ENCODE results near the gene RPSA.
A peak's percentile ranks its signal among the peaks of the same experiment; 100 is the strongest.

The RPSA gene

GRCh38 chr3:39433642-39434041, 27.1 kb downstream of the RPSA start:
- H3K27ac ChIP-seq (ENCODE audit: low read depth in 2 of 2, low read length in 2 of 2), result no peak overlapping the region
- H3K9me3 ChIP-seq (ENCODE audit: control insufficient read depth in 2 of 2, low read length in 2 of 2), result no peaks in the 10 kb centered on the region
- H3K36me3 ChIP-seq (ENCODE audit: control insufficient read depth in 2 of 2, insufficient read depth in 2 of 2, low read length in 2 of 2), result no peaks in the 10 kb centered on the region
- H3K27me3 ChIP-seq (ENCODE audit: control insufficient read depth in 2 of 2, insufficient read depth in 2 of 2, low read length in 2 of 2), result no peaks in the 10 kb centered on the region
- no peak overlapping the region for H3K9ac ChIP-seq (ENCODE audit: low read depth in 1 of 2, low read length in 2 of 2)
- H3K4me3 ChIP-seq (ENCODE audit: low read length in 2 of 2), result peak overlapping the region in 1 of 2 donors; percentile 15
- peaks cover 3 to 4% of the 10 kb centered on the region in 2 donors for H3K4me1 ChIP-seq (ENCODE audit: control insufficient read depth in 2 of 2, insufficient read depth in 2 of 2, low read length in 2 of 2)

DNA sequence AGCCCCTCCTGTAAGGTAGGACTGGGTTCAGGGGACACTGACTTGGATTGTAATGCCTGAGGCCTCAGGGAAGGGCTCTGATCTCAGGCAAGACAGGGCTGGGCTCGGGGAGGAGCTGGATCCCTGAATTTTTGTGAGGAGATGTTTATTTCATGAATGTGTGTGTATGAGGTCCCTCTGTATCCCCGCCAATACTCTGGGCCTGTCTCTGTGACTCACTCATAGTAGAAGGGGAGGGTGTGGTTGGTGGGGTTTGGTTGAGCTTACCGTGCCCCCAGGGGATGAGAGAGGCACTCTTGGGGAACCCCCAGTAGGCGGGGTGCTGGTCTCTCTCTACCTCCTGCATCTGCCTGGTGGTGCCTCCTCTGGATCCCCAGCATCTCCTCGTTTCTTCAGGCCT, 28.1 kb downstream of the RPSA start:
- H3K27me3 ChIP-seq (ENCODE audit: control insufficient read depth in 2 of 2, insufficient read depth in 2 of 2, low read length in 2 of 2), result no peaks in the 10 kb centered on the region
- no peak overlapping the region for H3K4me3 ChIP-seq (ENCODE audit: low read length in 2 of 2)
- no peak overlapping the region for H3K9ac ChIP-seq (ENCODE audit: low read depth in 1 of 2, low read length in 2 of 2)
- H3K27ac ChIP-seq (ENCODE audit: low read depth in 2 of 2, low read length in 2 of 2), result no peak overlapping the region
- no peaks in the 10 kb centered on the region for H3K36me3 ChIP-seq (ENCODE audit: control insufficient read depth in 2 of 2, insufficient read depth in 2 of 2, low read length in 2 of 2)
- no peaks in the 10 kb centered on the region for H3K9me3 ChIP-seq (ENCODE audit: control insufficient read depth in 2 of 2, low read length in 2 of 2)
- peaks cover 3 to 4% of the 10 kb centered on the region in 2 donors for H3K4me1 ChIP-seq (ENCODE audit: control insufficient read depth in 2 of 2, insufficient read depth in 2 of 2, low read length in 2 of 2)

- H3K4me3 ChIP-seq (ENCODE audit: low read length in 2 of 2), result no peak overlapping the region
- H3K9me3 ChIP-seq (ENCODE audit: control insufficient read depth in 2 of 2, low read length in 2 of 2), result no peaks in the 10 kb centered on the region
- H3K27me3 ChIP-seq (ENCODE audit: control insufficient read depth in 2 of 2, insufficient read depth in 2 of 2, low read length in 2 of 2), result no peaks in the 10 kb centered on the region
- no peak overlapping the region for H3K9ac ChIP-seq (ENCODE audit: low read depth in 1 of 2, low read length in 2 of 2)
- peaks cover 3 to 4% of the 10 kb centered on the region in 2 donors for H3K4me1 ChIP-seq (ENCODE audit: control insufficient read depth in 2 of 2, insufficient read depth in 2 of 2, low read length in 2 of 2)
- H3K36me3 ChIP-seq (ENCODE audit: control insufficient read depth in 2 of 2, insufficient read depth in 2 of 2, low read length in 2 of 2), result no peaks in the 10 kb centered on the region
- H3K27ac ChIP-seq (ENCODE audit: low read depth in 2 of 2, low read length in 2 of 2), result no peak overlapping the region
Observed at GRCh38 chr3:39435006-39435748, 28.7 kb downstream of the RPSA start.

- no peaks in the 10 kb centered on the region for H3K9me3 ChIP-seq (ENCODE audit: control insufficient read depth in 2 of 2, low read length in 2 of 2)
- H3K4me1 ChIP-seq (ENCODE audit: control insufficient read depth in 2 of 2, insufficient read depth in 2 of 2, low read length in 2 of 2), result no peaks in the 10 kb centered on the region
- no peak overlapping the region for H3K27ac ChIP-seq (ENCODE audit: low read depth in 2 of 2, low read length in 2 of 2)
- H3K27me3 ChIP-seq (ENCODE audit: control insufficient read depth in 2 of 2, insufficient read depth in 2 of 2, low read length in 2 of 2), result no peaks in the 10 kb centered on the region
- no peak overlapping the region for H3K4me3 ChIP-seq (ENCODE audit: low read length in 2 of 2)
- H3K36me3 ChIP-seq (ENCODE audit: control insufficient read depth in 2 of 2, insufficient read depth in 2 of 2, low read length in 2 of 2), result no peaks in the 10 kb centered on the region
- no peak overlapping the region for H3K9ac ChIP-seq (ENCODE audit: low read depth in 1 of 2, low read length in 2 of 2)
Observed at GRCh38 chr3:39438880-39439279, 32.4 kb downstream of the RPSA start.

- Histone ChIP-seq H3K9me3 (ENCODE audit: control insufficient read depth in 2 of 2, low read length in 2 of 2) (no peaks in the 10 kb centered on the region), H3K27ac (ENCODE audit: low read depth in 2 of 2, low read length in 2 of 2) (no peak overlapping the region), H3K4me3 (ENCODE audit: low read length in 2 of 2) (no peak overlapping the region), H3K27me3 (ENCODE audit: control insufficient read depth in 2 of 2, insufficient read depth in 2 of 2, low read length in 2 of 2) (no peaks in the 10 kb centered on the region), H3K4me1 (ENCODE audit: control insufficient read depth in 2 of 2, insufficient read depth in 2 of 2, low read length in 2 of 2) (no peaks in the 10 kb centered on the region), H3K36me3 (ENCODE audit: control insufficient read depth in 2 of 2, insufficient read depth in 2 of 2, low read length in 2 of 2) (no peaks in the 10 kb centered on the region), H3K9ac (ENCODE audit: low read depth in 1 of 2, low read length in 2 of 2) (no peak overlapping the region)
Observed at GRCh38 chr3:39440316-39440715, 33.8 kb downstream of the RPSA start.

DNA sequence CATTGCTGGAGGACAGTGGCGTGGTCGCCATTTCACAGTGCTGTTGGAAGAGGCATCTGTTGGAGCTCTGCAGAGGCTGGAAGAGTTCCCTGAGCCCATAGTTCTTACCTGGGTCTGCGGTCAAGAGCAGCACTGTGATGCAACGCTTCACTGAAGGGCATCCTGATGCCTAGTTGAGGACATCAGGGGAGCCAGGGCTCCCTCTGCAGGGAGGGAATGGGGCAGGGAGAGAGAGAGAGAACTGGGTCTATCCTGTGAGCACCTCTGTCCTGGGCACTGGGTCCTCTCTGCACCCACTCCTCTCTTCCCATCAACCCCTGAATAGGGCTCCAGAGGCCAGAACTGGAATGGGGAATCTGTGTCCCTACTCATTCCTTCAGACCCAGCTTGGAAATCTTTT, 37.0 kb downstream of the RPSA start:
- no peaks in the 10 kb centered on the region for H3K36me3 ChIP-seq (ENCODE audit: control insufficient read depth in 2 of 2, insufficient read depth in 2 of 2, low read length in 2 of 2)
- H3K27me3 ChIP-seq (ENCODE audit: control insufficient read depth in 2 of 2, insufficient read depth in 2 of 2, low read length in 2 of 2), result no peaks in the 10 kb centered on the region
- H3K9me3 ChIP-seq (ENCODE audit: control insufficient read depth in 2 of 2, low read length in 2 of 2), result no peaks in the 10 kb centered on the region
- H3K4me1 ChIP-seq (ENCODE audit: control insufficient read depth in 2 of 2, insufficient read depth in 2 of 2, low read length in 2 of 2), result peaks cover 0 to 6% of the 10 kb centered on the region in 2 donors
- no peak overlapping the region for H3K4me3 ChIP-seq (ENCODE audit: low read length in 2 of 2)
- no peak overlapping the region for H3K9ac ChIP-seq (ENCODE audit: low read depth in 1 of 2, low read length in 2 of 2)
- no peak overlapping the region for H3K27ac ChIP-seq (ENCODE audit: low read depth in 2 of 2, low read length in 2 of 2)

- H3K4me3 ChIP-seq (ENCODE audit: low read length in 2 of 2), result no peak overlapping the region
- no peaks in the 10 kb centered on the region for H3K36me3 ChIP-seq (ENCODE audit: control insufficient read depth in 2 of 2, insufficient read depth in 2 of 2, low read length in 2 of 2)
- no peak overlapping the region for H3K27ac ChIP-seq (ENCODE audit: low read depth in 2 of 2, low read length in 2 of 2)
- H3K9me3 ChIP-seq (ENCODE audit: control insufficient read depth in 2 of 2, low read length in 2 of 2), result no peaks in the 10 kb centered on the region
- H3K9ac ChIP-seq (ENCODE audit: low read depth in 1 of 2, low read length in 2 of 2), result no peak overlapping the region
- peaks cover 0 to 7% of the 10 kb centered on the region in 2 donors for H3K4me1 ChIP-seq (ENCODE audit: control insufficient read depth in 2 of 2, insufficient read depth in 2 of 2, low read length in 2 of 2)
- no peaks in the 10 kb centered on the region for H3K27me3 ChIP-seq (ENCODE audit: control insufficient read depth in 2 of 2, insufficient read depth in 2 of 2, low read length in 2 of 2)
Observed at GRCh38 chr3:39445927-39446326, 39.4 kb downstream of the RPSA start.

GRCh38 chr3:39446444-39446843, 39.9 kb downstream of the RPSA start:
- Histone ChIP-seq H3K27me3 (ENCODE audit: control insufficient read depth in 2 of 2, insufficient read depth in 2 of 2, low read length in 2 of 2) (no peaks in the 10 kb centered on the region), H3K27ac (ENCODE audit: low read depth in 2 of 2, low read length in 2 of 2) (no peak overlapping the region), H3K4me3 (ENCODE audit: low read length in 2 of 2) (no peak overlapping the region), H3K9ac (ENCODE audit: low read depth in 1 of 2, low read length in 2 of 2) (no peak overlapping the region), H3K4me1 (ENCODE audit: control insufficient read depth in 2 of 2, insufficient read depth in 2 of 2, low read length in 2 of 2) (peaks cover 0 to 7% of the 10 kb centered on the region in 2 donors), H3K36me3 (ENCODE audit: control insufficient read depth in 2 of 2, insufficient read depth in 2 of 2, low read length in 2 of 2) (no peaks in the 10 kb centered on the region), H3K9me3 (ENCODE audit: control insufficient read depth in 2 of 2, low read length in 2 of 2) (no peaks in the 10 kb centered on the region)

- Histone ChIP-seq H3K9ac (ENCODE audit: low read depth in 1 of 2, low read length in 2 of 2) (no peak overlapping the region), H3K27ac (ENCODE audit: low read depth in 2 of 2, low read length in 2 of 2) (peak overlapping the region; percentile 71 to 85), H3K36me3 (ENCODE audit: control insufficient read depth in 2 of 2, insufficient read depth in 2 of 2, low read length in 2 of 2) (no peaks in the 10 kb centered on the region), H3K27me3 (ENCODE audit: control insufficient read depth in 2 of 2, insufficient read depth in 2 of 2, low read length in 2 of 2) (no peaks in the 10 kb centered on the region), H3K9me3 (ENCODE audit: control insufficient read depth in 2 of 2, low read length in 2 of 2) (no peaks in the 10 kb centered on the region), H3K4me3 (ENCODE audit: low read length in 2 of 2) (peak overlapping the region in 1 of 2 donors; percentile 49), H3K4me1 (ENCODE audit: control insufficient read depth in 2 of 2, insufficient read depth in 2 of 2, low read length in 2 of 2) (peaks cover 3 to 7% of the 10 kb centered on the region in 2 donors)
Observed at GRCh38 chr3:39447637-39448483, 41.3 kb downstream of the RPSA start.

- Histone ChIP-seq H3K9me3 (ENCODE audit: control insufficient read depth in 2 of 2, low read length in 2 of 2) (no peaks in the 10 kb centered on the region), H3K36me3 (ENCODE audit: control insufficient read depth in 2 of 2, insufficient read depth in 2 of 2, low read length in 2 of 2) (no peaks in the 10 kb centered on the region), H3K27ac (ENCODE audit: low read depth in 2 of 2, low read length in 2 of 2) (peak overlapping the region; percentile 71 to 85), H3K4me1 (ENCODE audit: control insufficient read depth in 2 of 2, insufficient read depth in 2 of 2, low read length in 2 of 2) (peaks cover 3 to 14% of the 10 kb centered on the region in 2 donors), H3K4me3 (ENCODE audit: low read length in 2 of 2) (peak overlapping the region in 1 of 2 donors; percentile 38), H3K27me3 (ENCODE audit: control insufficient read depth in 2 of 2, insufficient read depth in 2 of 2, low read length in 2 of 2) (no peaks in the 10 kb centered on the region), H3K9ac (ENCODE audit: low read depth in 1 of 2, low read length in 2 of 2) (no peak overlapping the region)
Observed at GRCh38 chr3:39448506-39449233, 42.1 kb downstream of the RPSA start.
